Hepatocyte (in vitro differentiated cells): Measurements from ENCODE around the gene TLN1. TPM values are rescaled to one million over a fixed set of nuclear protein-coding genes. Genes with fewer than 3 reads are reported as not detected.

Source experiments
- DNase-seq: peaks from one replicate; pipeline ENCODE4 v3.0.0-alpha.2; 2016; ENCODE audit warnings: low spot score
- H2AFZ ChIP-seq: fragments of 200-600 bp; sonication (generic); 2 replicates; pipeline ENCODE4 v1.6.0; 2016; ENCODE audit warnings: antibody characterized with exemption, mild to moderate bottlenecking
- H3K27ac ChIP-seq: fragments of 200-600 bp; sonication (generic); 2 replicates; pipeline ENCODE4 v1.5.1; 2016; ENCODE audit warnings: mild to moderate bottlenecking
- H3K27me3 ChIP-seq: fragments of 200-600 bp; sonication (generic); 2 replicates; pipeline ENCODE4 v1.6.1; 2016
- H3K36me3 ChIP-seq: fragments of 200-600 bp; sonication (generic); replicated peaks from 2 replicates; pipeline ENCODE4 v1.5.1; 2016; ENCODE audit warnings: low read depth; ENCODE audit not compliant: insufficient read depth
- H3K4me1 ChIP-seq: fragments of 200-600 bp; sonication (generic); 2 replicates; pipeline ENCODE4 v1.5.1; 2016; ENCODE audit warnings: mild to moderate bottlenecking, moderate library complexity; ENCODE audit not compliant: insufficient read depth
- H3K4me2 ChIP-seq: fragments of 200-600 bp; sonication (generic); 2 replicates; pipeline ENCODE4 v1.6.0; 2016
- H3K4me3 ChIP-seq: fragments of 200-600 bp; sonication (generic); 2 replicates; pipeline ENCODE4 v1.5.1; 2016; ENCODE audit warnings: mild to moderate bottlenecking
- H3K79me2 ChIP-seq: fragments of 200-600 bp; sonication (generic); 2 replicates; pipeline ENCODE4 v1.6.0; 2017; ENCODE audit warnings: mild to moderate bottlenecking
- H3K9me2 ChIP-seq: fragments of 200-600 bp; sonication (generic); replicated peaks from 2 replicates; pipeline ENCODE4 v1.6.0; 2017; ENCODE audit warnings: mild to moderate bottlenecking; ENCODE audit not compliant: insufficient read depth
- H3K9me3 ChIP-seq: fragments of 200-600 bp; sonication (generic); 2 replicates; pipeline ENCODE4 v1.5.1; 2016; ENCODE audit warnings: low read depth, mild to moderate bottlenecking
- H4K20me1 ChIP-seq: fragments of 200-600 bp; sonication (generic); 2 replicates; pipeline ENCODE4 v1.6.0; 2016; ENCODE audit warnings: mild to moderate bottlenecking; ENCODE audit not compliant: insufficient read depth, poor library complexity, severe bottlenecking
- CTCF ChIP-seq: fragments of 200-600 bp; sonication (generic); IDR thresholded peaks from 2 replicates; pipeline ENCODE4 v1.5.1; 2016; ENCODE audit warnings: antibody characterized with exemption, mild to moderate bottlenecking; ENCODE audit not compliant: poor library complexity
- EZH2 ChIP-seq: fragments of 200-600 bp; sonication (generic); IDR thresholded peaks from 2 replicates; pipeline ENCODE4 v1.6.1; 2016; ENCODE audit warnings: antibody characterized with exemption, mild to moderate bottlenecking, borderline replicate concordance
- EZH2phosphoT487 ChIP-seq: fragments of 200-600 bp; sonication (generic); IDR thresholded peaks from one replicate; pipeline ENCODE4 v1.6.1; 2018; ENCODE audit warnings: antibody characterized with exemption, mild to moderate bottlenecking, low read depth, moderate library complexity; ENCODE audit not compliant: unreplicated experiment, severe bottlenecking
- WGBS: methylation state at CpG from one replicate; pipeline ENCODE4 v1.1.6; 2016; ENCODE audit warnings: low lambda C conversion rate; ENCODE audit errors: missing lambda C conversion rate; 5-methylcytosine and 5-hydroxymethylcytosine counted together
- polyA plus RNA-seq: library from polyadenylated mRNA; unstranded; fragments of >200 nt; fragmentation: Nextera tagmentation; extraction: Ambion mirVana; gene quantifications from 2 replicates; pipeline ENCODE4 v1.2.1, GENCODE V29; 2016
- total RNA-seq: library from RNA; depleted of rRNA; stranded (reverse); fragments of >200 nt; gene quantifications from 2 replicates; pipeline ENCODE4 v1.2.3, GENCODE V29; 2014

TLN1 gene
- total and polyA plus RNA-seq, 2 experiments from 2014 or later, result 70.5 to 113 TPM

DNA sequence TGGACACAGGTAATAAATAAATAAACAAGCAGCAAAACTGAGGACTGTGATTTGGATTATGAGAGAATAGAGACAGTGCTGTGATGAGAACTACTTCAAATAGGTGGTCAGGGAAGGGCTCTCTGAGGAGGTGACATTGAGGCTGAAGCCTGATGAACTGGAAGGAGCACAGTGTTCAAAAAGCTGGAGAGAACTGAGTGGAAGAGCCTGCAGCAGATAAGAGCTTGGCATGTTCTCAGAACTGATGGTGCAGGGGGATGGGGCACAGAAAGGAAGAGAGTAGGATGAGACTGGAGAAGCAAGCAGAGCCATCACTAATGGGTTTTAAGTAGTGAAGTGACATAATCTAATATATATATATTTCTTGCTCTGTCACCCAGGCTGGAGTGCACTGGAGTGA, 31.1 kb downstream of the TLN1 start:
- Histone ChIP-seq H4K20me1 (no peaks in the 10 kb centered on the region), H3K27me3 (no peaks in the 10 kb centered on the region), H3K4me3 (no peak overlapping the region), H3K27ac (no peak overlapping the region), H3K36me3 (no peaks in the 10 kb centered on the region), H3K4me1 (no peaks in the 10 kb centered on the region), H3K9me3 (no peaks in the 10 kb centered on the region), H3K4me2 (no peak overlapping the region), H2AFZ (no peak overlapping the region), H3K79me2 (no peaks in the 10 kb centered on the region), H3K9me2 (no peaks in the 10 kb centered on the region)
- no peak for DNase-seq
- TF ChIP-seq CTCF (no peak), EZH2 (no peak), EZH2phosphoT487 (no peak)

- TF ChIP-seq EZH2 (no peak), EZH2phosphoT487 (no peak)
- no peak for DNase-seq
- Histone ChIP-seq H3K4me2 (no peak overlapping the region), H3K27me3 (no peaks in the 10 kb centered on the region), H2AFZ (no peak overlapping the region), H3K27ac (no peak overlapping the region), H3K9me2 (no peaks in the 10 kb centered on the region), H3K9me3 (no peaks in the 10 kb centered on the region), H3K4me3 (no peak overlapping the region), H3K79me2 (no peaks in the 10 kb centered on the region), H3K36me3 (no peaks in the 10 kb centered on the region), H3K4me1 (no peaks in the 10 kb centered on the region), H4K20me1 (no peaks in the 10 kb centered on the region)
- WGBS, result 93% methylated on average over 11 of the region's 11 CpGs
Measured at GRCh38 chr9:35700031-35700430, 32.0 kb downstream of the TLN1 start.

DNA sequence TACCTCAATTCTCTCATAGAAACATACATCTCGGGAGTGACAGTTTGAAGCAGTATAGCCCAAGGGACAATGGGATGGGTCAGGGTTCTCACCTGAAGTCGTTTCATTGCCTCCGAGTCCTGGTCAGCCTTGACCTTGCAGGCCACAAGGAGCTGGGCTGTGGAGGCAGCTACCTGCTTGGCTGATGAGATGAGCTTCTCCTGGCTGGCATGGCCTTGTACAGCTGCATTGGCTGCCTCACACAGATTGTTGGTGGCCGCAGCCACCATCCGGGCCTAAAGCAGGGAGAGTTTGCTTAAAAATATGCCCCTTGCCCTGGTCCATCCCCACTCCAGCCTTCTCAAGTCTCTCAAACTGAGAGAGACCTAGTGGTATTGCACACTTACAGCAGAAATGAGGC, 33.8 kb downstream of the TLN1 start:
- Histone ChIP-seq H3K27ac (no peak overlapping the region), H4K20me1 (no peaks in the 10 kb centered on the region), H3K9me2 (no peaks in the 10 kb centered on the region), H3K79me2 (no peaks in the 10 kb centered on the region), H3K4me1 (no peaks in the 10 kb centered on the region), H3K9me3 (no peaks in the 10 kb centered on the region), H3K27me3 (no peaks in the 10 kb centered on the region), H3K36me3 (no peaks in the 10 kb centered on the region), H3K4me3 (no peak overlapping the region), H3K4me2 (no peak overlapping the region), H2AFZ (no peak overlapping the region)
- TF ChIP-seq EZH2phosphoT487, result no peak
- TF ChIP-seq CTCF, result no peak
- TF ChIP-seq EZH2, result no peak
- no peak for DNase-seq
- over 99% methylated on average over 5 of the region's 5 CpGs for WGBS

- no peak overlapping the region for H3K4me2 ChIP-seq
- H3K27ac ChIP-seq, result peak overlapping the region; percentile 86
- TF ChIP-seq CTCF, result no peak
- no peak overlapping the region for H3K4me3 ChIP-seq
- H3K9me2 ChIP-seq, result no peaks in the 10 kb centered on the region
- no peak for DNase-seq
- no peaks in the 10 kb centered on the region for H3K36me3 ChIP-seq
- H3K9me3 ChIP-seq, result no peaks in the 10 kb centered on the region
- H2AFZ ChIP-seq, result no peak overlapping the region
- no peaks in the 10 kb centered on the region for H4K20me1 ChIP-seq
- H3K79me2 ChIP-seq, result no peaks in the 10 kb centered on the region
- WGBS, result 98% methylated on average over 14 of the region's 14 CpGs
- no peaks in the 10 kb centered on the region for H3K4me1 ChIP-seq
- no peaks in the 10 kb centered on the region for H3K27me3 ChIP-seq
Measured at GRCh38 chr9:35697486-35697885, 34.5 kb downstream of the TLN1 start.
